Measurements from ENCODE around the gene ACSM4.

- no peak for TF ChIP-seq CTCF (IDR thresholded peaks at IDR 0.05)
- TF ChIP-seq EZH2 (IDR thresholded peaks at IDR 0.05; ENCODE audit: borderline replicate concordance, insufficient read depth, low read depth, low read length, poor library complexity, severe bottlenecking) = no peak
Observed at GRCh38 chr12:7271893-7272514, 31.9 kb upstream of the ACSM4 start.
